NCI-H345 treated with DMSO at 0.1 percent for 48 hours (cell line): ENCODE data around the gene PXDC1.
"Not testable (repeated sequence)": the region's sequence is repeated elsewhere in the genome, so short reads cannot be mapped to it uniquely, and the experiment has no call there.

Experiments used
- DNase-seq: peaks from one replicate; lab custom pipeline; 2025; ENCODE audit not compliant: unreplicated experiment; lab: John Stamatoyannopoulos, UW

The PXDC1 gene

GRCh38 chr6:3734023-3734422 lies 17.5 kb downstream of the PXDC1 start:
- no peak for DNase-seq

DNA sequence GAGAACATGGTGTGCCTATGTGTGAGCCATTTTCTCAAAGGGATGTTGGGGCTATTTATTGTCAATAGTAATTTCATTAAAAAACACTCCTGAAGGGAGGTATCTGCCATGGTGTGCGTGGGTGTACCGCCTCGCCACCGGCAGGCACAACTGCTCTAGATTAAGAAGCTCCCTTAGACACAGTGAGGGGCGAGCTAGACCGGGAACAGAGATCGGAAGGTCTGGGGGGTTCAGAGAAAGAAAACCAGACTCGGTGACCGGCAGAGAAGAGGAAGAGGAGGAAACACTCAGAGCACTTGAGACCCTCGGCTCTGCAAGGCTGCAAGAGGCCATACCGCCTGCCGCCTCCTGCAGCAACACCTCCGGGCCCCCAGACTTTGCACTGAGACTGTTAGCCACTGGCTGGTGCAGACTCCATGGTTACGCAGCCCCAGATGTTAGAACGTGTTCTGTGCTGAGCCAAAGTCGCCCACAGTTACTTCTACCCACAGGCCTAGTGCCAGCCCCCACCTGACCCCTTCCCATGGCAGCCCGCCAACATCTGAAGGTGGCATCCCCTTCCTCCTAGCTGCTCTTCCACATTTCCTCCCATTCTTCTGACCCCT lies 18.1 kb downstream of the PXDC1 start:
- no peak for DNase-seq

DNA sequence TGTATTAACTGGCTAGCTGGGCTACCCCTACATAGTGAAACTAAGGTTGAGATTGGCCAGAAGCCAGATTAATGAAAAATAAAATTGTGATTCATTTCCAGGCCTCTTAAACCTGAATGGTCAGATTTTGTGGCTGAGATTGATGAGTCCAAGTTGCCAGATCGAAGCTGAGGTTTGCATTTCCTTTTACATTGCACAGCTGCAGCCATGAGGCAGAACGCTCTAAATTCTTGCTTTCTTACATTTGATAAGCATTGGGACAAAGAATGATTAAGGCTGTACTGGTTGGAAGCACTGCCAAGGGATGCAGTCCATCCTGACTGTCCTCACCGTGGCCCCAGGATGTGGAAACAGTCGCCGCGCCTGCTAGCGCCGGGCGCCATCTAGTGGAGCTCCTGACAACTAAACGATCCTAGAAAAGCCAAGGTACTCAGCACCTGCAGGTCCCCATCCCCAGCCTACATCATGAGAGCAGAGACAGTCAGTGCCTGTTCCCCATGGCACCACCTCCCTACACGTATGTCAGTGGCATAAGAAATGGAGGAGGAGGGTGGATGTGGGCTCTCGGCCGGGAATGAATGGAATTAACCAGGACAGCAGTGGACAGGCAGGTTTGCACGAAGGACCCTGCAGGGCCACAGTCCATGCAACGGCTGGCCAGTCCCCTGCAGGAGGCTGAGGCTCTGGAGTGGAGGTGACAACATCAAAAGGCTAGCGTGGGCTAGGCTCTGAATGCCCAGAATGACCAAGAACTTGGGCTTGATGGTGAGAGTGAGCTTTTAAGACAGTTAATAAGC lies 19.0 kb downstream of the PXDC1 start:
- DNase-seq = peak; percentile 15

GRCh38 chr6:3731700-3732099 lies 19.8 kb downstream of the PXDC1 start:
- no peak for DNase-seq

DNA sequence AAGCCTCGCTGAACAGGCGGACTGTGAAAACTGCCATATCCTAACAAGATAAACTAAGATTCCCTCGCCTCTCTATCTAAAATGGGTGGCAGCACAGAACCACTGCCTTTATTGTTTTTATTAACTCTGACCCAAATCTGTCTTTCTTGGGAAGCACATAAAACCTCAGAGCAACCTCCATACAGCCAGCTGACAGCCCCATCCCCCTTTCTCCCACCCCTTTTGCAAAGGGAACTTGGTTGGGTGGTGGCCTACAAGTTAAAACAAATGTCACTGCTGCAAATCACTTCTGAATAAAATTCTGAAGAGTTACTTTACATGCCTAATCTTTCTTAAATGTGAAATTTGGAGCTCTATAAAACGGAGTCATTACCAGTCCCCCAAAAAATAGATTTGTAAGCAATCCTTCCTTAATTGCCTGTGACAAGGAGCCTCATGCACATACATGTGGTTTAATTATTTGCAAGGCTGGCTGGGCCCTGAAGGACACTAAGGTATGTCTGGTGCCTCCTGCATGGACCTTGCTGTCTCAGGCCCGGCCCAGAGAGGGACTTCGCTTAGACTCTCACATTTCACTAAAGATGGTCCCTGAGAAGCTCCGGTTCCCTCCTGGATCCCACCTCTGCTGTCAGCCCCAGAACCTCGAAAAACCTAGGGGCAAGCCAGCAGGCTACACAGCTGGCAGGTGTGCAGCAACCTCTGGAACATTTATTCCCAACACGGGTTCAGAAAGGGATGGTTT lies 21.7 kb downstream of the PXDC1 start:
- DNase-seq = no peak

DNA sequence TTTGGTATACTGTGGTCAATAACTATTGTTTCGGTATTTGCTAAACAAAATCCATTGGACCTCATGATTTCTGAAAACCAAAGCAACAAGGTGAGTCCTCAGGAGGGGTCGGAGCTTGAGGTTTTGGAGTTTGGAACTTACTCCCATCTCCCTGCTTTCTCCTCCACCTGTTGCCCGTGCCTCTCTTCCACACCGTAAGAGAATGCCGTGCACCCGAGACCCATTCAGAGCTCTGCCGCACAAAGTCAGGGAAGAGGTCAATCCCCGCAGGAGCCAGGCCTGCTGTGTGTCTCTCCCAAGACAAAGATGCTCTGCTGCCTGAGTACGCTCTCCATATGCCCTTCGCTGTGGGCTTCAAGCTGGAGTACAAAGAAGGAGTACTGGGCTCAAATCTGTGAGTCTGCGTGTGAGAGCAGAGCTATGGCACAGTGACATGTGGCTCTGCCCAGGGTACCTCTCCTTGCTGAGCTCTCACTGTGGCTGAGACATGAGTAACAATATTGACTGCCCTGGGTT lies 23.9 kb downstream of the PXDC1 start:
- no peak for DNase-seq

- no peak for DNase-seq
Measured at GRCh38 chr6:3727036-3727435, 24.5 kb downstream of the PXDC1 start.

DNA sequence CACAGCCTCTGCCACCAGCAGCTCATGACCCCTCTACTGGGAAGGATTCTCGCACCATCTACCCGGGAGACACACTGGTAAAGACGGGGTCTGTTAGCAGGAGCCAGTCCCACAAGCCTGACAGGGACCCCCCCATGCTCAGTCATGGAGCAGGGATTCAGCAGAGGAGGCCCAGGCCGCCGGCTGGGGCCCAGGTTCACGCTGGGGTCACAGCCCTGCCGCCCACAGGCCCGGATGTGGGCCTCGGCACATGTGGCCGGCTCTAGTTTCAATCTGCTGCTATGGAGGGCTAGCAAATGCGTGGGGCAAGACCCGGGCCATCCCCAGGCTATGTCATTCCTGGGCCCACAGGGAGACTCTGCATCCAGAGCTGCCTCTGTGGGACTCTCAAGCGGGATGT lies 25.1 kb downstream of the PXDC1 start:
- no peak for DNase-seq

DNA sequence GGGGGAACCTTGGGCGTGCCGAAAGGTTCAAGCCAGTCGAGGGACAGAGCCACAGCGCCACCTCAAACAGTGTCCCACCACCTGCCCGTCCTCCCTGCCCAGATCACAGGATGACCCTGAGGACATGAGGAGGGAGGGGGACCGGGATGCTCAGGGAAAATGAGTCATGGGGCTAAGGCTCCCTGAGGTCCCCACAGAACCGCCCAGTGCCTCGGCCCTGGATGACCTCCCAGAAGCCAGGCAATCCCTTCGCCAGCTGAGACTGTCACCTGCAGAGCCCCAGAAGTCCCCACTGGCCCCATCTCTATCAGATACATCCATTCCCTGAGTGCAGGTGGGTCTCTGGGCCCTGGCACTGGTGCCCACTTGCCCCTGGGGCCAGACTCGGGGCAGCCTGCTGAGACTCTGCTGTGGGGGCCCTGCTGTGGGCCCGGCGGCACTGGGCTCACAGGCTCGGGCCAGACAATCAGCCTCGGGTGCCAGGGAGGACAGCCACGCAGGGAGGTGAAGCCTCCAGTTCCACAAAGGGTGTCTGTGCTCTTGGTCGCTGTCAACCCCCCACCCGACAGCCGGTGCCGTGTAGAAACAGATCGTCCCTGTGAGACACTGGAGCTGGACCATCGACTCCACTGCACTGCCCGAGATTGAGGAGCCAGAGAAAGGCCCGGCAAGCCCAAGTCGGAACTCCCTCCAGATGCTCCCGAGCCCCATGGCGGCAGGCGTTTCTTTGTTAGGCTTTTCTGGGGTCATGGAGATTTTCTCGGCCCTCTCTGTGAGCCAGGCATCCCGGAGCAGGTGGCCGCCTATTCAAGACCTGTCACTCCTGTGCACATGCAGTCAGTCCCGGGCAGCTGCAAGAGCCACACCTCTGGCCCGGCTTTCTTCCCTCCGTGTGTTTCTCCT lies 26.1 kb downstream of the PXDC1 start:
- DNase-seq = no peak

DNA sequence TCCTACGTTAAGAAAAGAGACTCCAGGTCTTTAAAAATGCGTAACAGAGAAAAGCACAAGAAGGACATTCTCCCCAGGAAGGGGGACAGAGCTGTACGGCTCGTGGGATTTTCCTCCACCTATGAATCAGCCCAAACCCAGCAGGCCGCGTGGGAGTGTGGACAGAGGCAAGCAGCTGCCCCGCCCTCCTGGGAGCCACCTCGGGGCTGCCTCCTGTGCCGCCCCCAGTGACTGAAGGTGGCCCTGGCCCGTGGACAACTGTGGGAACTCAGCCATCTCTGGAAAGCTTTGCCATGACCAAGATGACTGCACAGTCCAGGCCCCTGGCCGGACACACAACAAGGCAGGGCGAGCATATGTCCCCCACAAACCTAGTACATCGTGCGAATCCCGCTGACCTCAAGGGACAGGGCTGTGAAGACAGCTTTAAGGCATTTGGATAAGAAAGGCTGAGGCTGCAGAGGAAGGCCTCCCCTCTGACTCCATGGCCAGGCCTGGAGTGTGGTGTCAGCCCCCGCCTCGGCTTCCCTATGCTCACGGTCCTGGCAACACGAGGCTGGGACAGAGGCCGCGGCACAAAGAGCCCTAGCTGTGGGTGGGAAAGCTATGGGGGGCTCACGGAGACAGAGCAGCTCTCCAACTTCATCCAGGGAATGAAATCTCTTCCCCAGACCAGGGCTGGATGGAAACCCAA lies 26.9 kb downstream of the PXDC1 start:
- no peak for DNase-seq

DNA sequence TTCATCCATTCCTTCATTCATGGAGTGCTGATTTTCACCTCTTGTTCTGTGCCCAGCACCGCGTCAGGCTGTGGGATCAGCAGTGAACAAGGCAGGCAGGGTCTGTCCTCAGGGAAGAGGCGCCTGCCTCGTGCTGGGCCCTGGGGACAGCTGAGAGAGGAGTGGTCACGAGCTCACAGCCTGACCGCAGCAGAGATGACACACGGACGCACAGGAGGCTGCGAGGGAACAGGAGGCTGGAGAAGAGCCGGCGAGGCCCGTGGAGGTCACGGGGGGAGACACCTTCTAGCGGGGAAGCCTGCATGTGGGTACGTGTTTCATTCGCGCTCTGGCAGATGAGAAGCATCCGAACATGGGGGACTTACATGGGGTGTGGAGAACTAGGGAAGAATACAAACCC lies 27.5 kb downstream of the PXDC1 start:
- DNase-seq = no peak

DNA sequence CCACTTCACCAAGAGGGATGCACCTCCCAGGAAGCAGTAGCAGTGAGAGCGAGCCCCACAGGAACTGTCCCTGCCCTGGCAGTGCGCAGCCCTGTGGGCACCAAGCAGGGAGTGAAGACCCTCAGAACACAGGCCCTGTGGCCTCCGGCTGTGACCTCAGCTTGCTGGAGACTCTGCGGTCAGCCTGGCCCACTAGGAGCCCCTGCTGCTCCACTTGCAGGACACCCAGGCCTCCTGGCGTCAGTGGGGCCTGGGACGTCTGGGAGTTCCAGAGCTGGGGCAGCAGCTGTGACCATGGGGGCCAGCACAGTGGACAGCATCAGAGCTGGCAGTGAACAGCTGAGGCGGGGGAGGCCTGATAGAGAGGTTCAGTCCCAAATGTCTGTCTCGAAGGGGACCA lies 28.3 kb downstream of the PXDC1 start:
- no peak for DNase-seq

GRCh38 chr6:3722785-3723184 lies 28.7 kb downstream of the PXDC1 start:
- DNase-seq = no peak

DNA sequence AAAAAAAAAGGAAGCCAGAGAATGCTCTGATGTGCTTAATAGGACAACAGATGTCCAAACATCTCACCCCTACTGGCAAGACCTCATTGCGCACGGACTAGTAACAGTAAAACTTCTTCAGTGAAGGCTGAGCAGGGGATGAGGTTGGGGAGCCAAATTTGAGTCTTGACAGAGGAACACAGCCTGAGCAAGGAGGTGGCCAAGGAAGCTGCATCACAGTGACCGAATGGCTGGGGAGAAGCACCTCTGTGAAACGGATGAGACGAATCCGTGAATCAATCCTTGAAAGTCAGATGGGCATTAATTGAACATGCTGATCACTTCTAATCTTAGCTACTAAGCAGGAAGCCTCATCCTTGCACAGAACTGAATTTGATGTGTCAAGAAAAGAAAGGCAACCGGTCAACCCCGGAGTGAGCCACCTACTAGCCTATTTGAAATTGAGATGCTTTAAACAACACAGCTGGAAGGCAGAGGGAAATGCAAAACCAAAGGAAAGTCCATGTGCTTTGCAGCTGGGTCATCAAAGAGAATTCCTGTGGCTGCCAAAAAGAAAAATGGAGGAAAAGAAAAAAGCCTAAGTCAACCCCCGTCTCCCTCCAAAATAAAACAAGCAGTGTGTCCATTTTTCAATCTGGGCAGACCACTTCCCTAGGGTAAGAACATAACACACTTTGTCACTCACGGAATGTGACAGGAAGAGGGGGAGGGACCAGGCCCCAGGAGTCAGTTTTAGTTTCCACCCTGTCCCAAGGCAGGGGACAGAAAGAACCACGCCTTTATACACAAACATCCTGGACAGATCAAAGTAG lies 29.5 kb downstream of the PXDC1 start:
- no peak for DNase-seq

GRCh38 chr6:3720770-3721169 lies 30.7 kb downstream of the PXDC1 start:
- DNase-seq = not testable (repeated sequence)

DNA sequence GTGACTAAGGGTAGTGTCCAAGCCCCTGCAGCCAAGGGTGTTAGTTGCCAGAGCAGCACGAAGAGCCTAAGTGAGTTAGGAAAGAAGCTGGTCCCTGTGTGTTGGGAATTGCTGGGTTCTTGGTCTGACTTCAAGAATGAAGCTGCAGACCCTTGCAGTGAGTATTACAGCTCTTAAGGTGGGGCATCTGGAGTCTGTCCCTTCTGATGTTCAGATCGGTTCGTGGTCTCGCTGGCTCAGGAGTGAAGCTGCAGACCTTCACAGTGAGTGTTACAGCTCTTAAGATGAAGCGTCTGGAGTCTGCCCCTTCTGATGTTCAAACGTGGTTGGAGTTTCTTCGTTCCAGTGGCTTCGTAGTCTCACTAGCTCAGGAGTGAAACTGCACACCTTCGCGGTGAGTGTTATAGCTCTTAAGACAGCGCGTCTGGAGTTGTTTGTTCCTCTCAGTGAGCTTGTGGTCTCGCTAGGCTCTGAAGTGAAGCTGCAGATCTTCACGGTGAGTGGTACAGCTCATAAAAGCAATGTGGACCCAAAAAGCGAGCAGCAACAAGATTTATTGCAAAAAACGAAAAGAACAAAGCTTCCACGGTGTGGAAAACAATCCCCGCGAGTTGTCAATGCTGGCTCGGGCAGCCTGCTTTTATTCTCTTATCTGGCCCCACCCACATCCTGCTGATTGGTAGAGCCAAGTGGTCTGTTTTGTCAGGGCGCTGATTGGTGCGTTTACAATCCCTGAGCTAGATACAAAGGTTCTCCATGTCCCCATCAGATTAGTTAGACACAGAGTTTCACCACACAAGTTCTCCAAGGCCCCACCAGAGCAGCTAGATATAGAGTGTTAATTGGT lies 31.8 kb downstream of the PXDC1 start:
- DNase-seq = no peak

GRCh38 chr6:3718407-3718806 lies 33.1 kb downstream of the PXDC1 start:
- DNase-seq = no peak

DNA sequence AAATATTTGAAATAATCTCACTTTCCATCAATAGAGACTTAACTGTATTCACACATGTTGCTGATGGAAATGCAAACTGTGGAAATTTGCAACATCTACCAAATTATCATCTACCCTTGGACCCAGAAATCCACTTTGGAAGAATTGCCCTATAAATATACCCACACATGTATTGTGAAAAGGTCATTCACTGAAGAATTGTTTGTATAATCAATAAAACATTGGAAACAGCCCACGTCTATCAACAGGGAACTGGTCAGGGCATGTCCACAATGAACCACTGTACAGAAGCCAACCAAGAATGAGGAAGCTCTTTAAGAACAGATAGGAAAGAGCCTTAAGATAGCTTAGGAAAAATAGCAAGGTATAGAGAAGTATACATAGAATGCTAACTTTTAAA lies 36.2 kb downstream of the PXDC1 start:
- DNase-seq = no peak

DNA sequence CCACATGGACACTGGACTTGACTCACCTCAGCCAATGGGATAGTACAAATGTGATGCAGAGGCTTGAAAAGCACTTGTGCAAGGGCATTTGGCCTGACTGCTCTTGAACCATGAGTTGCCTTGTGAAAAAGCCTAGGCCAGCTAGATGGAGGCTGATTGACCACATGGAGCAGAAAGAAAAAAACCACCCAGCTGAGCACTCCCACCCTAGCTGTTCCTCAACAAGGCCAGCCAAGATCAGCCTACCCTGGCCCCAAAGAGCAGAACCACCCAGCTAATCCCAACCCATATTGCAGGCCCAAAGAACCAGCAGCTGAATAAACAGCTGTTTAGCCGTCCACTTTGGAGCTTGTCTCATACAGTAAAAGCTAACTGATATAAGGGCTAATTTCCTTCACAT lies 36.7 kb downstream of the PXDC1 start:
- no peak for DNase-seq
